Ovary (tissue), 9 donors: Measurements from ENCODE around the gene TRRAP. TPM values are rescaled to one million over a fixed set of nuclear protein-coding genes. Genes with fewer than 3 reads are reported as not detected.

ENCODE experiments used
- DNase-seq, 5 donors: peaks; one replicate each; pipeline ENCODE4 v3.0.0-alpha.2; 2019 to 2020
- H3K27ac ChIP-seq, 2 donors: fragments of 200-600 bp; one replicate each; pipeline versions ENCODE4 v1.5.1 to v1.8.0; 2019 to 2022
- H3K27me3 ChIP-seq: fragments of 200-600 bp; one replicate; pipeline ENCODE4 v1.8.0; 2022
- H3K36me3 ChIP-seq: fragments of 200-600 bp; sonication (generic); one replicate; pipeline ENCODE4 v1.5.1; 2019
- H3K4me1 ChIP-seq: one replicate; pipeline ENCODE4 v1.8.1; 2013; ENCODE audit warnings: mild to moderate bottlenecking, moderate library complexity; ENCODE audit not compliant: insufficient read depth
- H3K4me3 ChIP-seq: fragments of 200-600 bp; sonication (generic); one replicate; pipeline ENCODE4 v1.5.1; 2017
- H3K9me3 ChIP-seq, 2 donors: fragments of 200-600 bp in 1 of 2; sonication (generic) in 1 of 2; one replicate each; pipeline versions ENCODE4 v1.5.1 to v1.8.1; 2013 to 2019; ENCODE audit warnings: mild to moderate bottlenecking in 1 of 2, moderate library complexity in 1 of 2
- EP300 ChIP-seq: sonication (generic); formaldehyde crosslinking; IDR thresholded peaks from one replicate; pipeline ENCODE4 v1.6.1; 2017; ENCODE audit warnings: antibody characterized with exemption
- POLR2A ChIP-seq: fragments of 450-650 bp; IDR thresholded peaks from one replicate; pipeline ENCODE4 v1.6.1; 2017; ENCODE audit warnings: antibody characterized with exemption, mild to moderate bottlenecking, moderate library complexity
- whole genome bisulfite sequencing, 3 donors: extraction: QIAGEN DNeasy Blood & Tissue Kit in 1 of 3; methylation state at CpG; one replicate each; pipeline versions ENCODE4 v1.1.5 to v1.1.7; 2013 to 2017; 5-methylcytosine and 5-hydroxymethylcytosine counted together
- intact Hi-C, 4 donors: fragments of 100-400 bp; cut with DNase I; formaldehyde crosslinking; loops; one replicate each; pipeline versions ENCODE4 v1.11.0 to v1.15.1; 2022 to 2023
- polyA plus RNA-seq, 2 donors: library from polyadenylated mRNA; stranded (reverse); fragments of 200-250 nt in 1 of 2; fragments of 350-450 nt in 1 of 2; fragmentation: Illumina TruSeq in 1 of 2; extraction: RNeasy Lipid Tissue Mini Kit (QIAGEN cat#74804) in 1 of 2; gene quantifications; one replicate each; pipeline ENCODE4 v1.2.3, GENCODE V29; 2013 to 2014
- total RNA-seq, 7 donors: library from RNA; depleted of rRNA in 2 of 7; stranded (reverse); fragments of >200 nt in 2 of 7; fragmentation: NEBNext Ultra II Directional in 3 of 7; extraction: Animal tissue kit (Norgen Biotek cat#: 25700) in 3 of 7; gene quantifications; one replicate each; pipeline versions ENCODE4 v1.1.0 to v1.2.4, GENCODE V29; 2016 to 2023
- TF ChIP-seq, protein P1 (sequence below), 3 donors: fragments of 450-650 bp in 2 of 3; fragments of 200-600 bp in 1 of 3; IDR thresholded peaks; one replicate each; pipeline versions ENCODE4 v1.5.1 to v1.8.0; 2016 to 2022; ENCODE audit warnings: antibody characterized with exemption in 3 of 3, mild to moderate bottlenecking in 1 of 3
- donor health status: DM: no; HTN: no; CAD: no; lungs with moderate emphysema.
- donor health status: DM: no; HTN: no; CAD: no.
- donor health status: Bipolar disorder and iron deficiency.
- donor health status: DM: yes; HTN: yes; CAD: no.
- donor health status: DM: no; HTN: no; CAD: no.
- donor health status: DM: yes; HTN: yes; CAD: no.

TRRAP gene
- total and polyA plus RNA-seq, 9 donors = 15.9 to 47.9 (median 36.6) TPM

DNA sequence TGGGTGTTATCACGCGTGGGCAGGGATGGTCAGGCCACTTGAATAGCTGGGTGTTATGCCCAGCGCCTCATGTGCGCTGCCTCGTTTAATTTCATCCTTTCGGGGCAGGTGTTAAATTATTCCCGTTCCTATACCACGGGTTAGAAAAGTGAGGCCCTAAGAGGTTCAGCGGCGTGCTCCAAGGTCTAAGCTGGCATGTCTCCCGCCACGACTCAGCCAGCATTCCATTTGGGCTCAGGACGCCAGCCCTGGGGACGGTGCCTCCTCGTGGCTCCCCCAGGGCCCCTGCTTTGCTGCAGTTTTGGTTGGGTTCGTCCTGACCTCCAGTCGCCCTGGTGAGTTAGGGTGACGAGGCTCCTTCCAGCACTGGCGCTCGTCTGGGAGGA, 124.5 kb downstream of the TRRAP start:
- Histone ChIP-seq H3K27me3 (no peaks in the 10 kb centered on the region), H3K4me1 (no peaks in the 10 kb centered on the region), H3K4me3 (no peak overlapping the region), H3K27ac (no peak overlapping the region), H3K9me3 (no peaks in the 10 kb centered on the region), H3K36me3 (no peaks in the 10 kb centered on the region)
- TF ChIP-seq POLR2A (no peak), EP300 (no peak)
- TF ChIP-seq, protein P1, sequence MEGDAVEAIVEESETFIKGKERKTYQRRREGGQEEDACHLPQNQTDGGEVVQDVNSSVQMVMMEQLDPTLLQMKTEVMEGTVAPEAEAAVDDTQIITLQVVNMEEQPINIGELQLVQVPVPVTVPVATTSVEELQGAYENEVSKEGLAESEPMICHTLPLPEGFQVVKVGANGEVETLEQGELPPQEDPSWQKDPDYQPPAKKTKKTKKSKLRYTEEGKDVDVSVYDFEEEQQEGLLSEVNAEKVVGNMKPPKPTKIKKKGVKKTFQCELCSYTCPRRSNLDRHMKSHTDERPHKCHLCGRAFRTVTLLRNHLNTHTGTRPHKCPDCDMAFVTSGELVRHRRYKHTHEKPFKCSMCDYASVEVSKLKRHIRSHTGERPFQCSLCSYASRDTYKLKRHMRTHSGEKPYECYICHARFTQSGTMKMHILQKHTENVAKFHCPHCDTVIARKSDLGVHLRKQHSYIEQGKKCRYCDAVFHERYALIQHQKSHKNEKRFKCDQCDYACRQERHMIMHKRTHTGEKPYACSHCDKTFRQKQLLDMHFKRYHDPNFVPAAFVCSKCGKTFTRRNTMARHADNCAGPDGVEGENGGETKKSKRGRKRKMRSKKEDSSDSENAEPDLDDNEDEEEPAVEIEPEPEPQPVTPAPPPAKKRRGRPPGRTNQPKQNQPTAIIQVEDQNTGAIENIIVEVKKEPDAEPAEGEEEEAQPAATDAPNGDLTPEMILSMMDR (IDR thresholded peaks at IDR 0.05) = no peak
- intact Hi-C loops = no loop called here
- no peak for DNase-seq
- WGBS, 3 donors = 88 to 91% (median 90%) methylated on average over 20 of the region's 20 CpGs

DNA sequence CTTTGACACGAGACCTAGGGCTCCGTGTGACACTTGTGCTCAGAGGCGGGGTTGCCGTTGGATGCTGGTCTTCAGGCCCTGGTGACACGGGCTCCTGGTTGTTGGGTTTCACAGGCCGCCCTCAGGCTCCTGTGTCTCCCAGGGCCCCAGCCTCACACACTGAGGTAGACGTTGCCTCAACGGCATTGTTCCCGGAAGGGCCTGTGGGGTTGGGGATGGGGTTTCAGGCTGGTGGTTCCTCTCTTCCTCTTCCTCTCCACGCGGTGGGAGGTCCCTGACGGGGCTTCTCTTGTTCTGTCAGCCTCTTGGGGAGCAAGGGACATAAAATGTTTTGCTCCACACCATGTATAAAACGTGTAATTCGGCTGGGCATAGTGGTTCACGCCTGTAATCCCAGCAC, 125.1 kb downstream of the TRRAP start:
- Histone ChIP-seq H3K36me3 (no peaks in the 10 kb centered on the region), H3K4me3 (no peak overlapping the region), H3K27me3 (no peaks in the 10 kb centered on the region), H3K4me1 (no peaks in the 10 kb centered on the region), H3K27ac (no peak overlapping the region), H3K9me3 (no peaks in the 10 kb centered on the region)
- TF ChIP-seq POLR2A (no peak), EP300 (no peak)
- TF ChIP-seq, protein P1 (IDR thresholded peaks at IDR 0.05) = no peak
- WGBS, 3 donors = 89 to 93% (median 91%) methylated on average over 15 of the region's 15 CpGs
- no peak for DNase-seq
- intact Hi-C loops = no loop called here

DNA sequence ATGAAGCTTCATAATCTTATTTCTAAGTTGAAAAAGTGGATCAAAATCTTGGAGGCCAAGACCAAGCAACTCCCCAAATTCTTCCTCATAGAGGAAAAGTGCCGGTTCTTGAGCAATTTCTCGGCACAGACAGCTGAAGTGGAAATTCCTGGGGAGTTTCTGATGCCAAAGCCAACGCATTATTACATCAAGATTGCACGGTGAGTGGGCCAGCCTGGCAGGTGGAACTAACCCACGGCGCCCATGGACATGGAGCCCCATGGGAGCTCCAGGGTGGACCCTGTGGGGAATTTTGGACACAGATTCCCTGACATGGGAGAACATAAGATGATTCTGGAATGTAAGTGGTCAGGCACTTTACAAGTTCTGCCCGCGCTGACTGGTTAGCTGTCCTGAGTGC, 125.9 kb downstream of the TRRAP start:
- no peak overlapping the region for H3K4me3 ChIP-seq
- TF ChIP-seq, protein P1 (IDR thresholded peaks at IDR 0.05) = no peak
- no peak for TF ChIP-seq EP300
- no peak for TF ChIP-seq POLR2A
- no peak overlapping the region for H3K27ac ChIP-seq
- H3K4me1 ChIP-seq = no peaks in the 10 kb centered on the region
- no peaks in the 10 kb centered on the region for H3K9me3 ChIP-seq
- no peaks in the 10 kb centered on the region for H3K36me3 ChIP-seq
- intact Hi-C loops = no loop called here
- 84 to 87% (median 86%) methylated on average over 8 of the region's 8 CpGs for whole genome bisulfite sequencing, 3 donors
- DNase-seq = no peak
- no peaks in the 10 kb centered on the region for H3K27me3 ChIP-seq

DNA sequence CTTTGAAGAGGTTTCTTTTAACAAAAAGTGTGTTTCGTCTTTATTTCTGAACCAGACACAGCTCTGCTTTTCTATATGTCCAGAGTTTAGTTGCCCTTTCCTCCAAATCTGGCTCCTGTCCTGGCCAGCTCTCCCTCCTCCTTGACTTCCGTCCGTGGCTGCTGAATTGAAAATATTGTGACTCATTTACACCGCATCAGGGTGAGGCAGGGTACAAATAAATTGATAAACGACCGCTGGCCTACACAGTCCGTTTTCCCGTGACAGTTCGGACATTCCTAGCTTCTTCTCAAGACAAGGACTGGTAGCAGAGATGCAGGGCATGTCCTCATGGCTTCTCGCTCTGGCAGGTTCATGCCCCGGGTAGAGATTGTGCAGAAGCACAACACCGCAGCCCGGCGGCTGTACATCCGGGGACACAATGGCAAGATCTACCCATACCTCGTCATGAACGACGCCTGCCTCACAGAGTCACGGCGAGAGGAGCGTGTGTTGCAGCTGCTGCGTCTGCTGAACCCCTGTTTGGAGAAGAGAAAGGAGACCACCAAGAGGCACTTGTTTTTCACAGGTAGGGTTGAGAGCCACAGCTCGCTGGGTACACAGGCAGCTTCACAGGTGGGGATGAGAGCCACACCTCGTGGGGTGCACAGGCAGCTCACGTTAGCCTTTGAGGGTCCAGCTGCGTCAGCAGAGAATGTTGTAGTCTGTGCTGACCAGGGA, 126.6 kb downstream of the TRRAP start:
- 74 to 86% (median 80%) methylated on average over 26 of the region's 26 CpGs for WGBS, 3 donors
- TF ChIP-seq, protein P1 (IDR thresholded peaks at IDR 0.05) = no peak
- TF ChIP-seq EP300 (no peak), POLR2A (no peak)
- H3K36me3 ChIP-seq = no peaks in the 10 kb centered on the region
- no peaks in the 10 kb centered on the region for H3K27me3 ChIP-seq
- H3K27ac ChIP-seq = no peak overlapping the region
- DNase-seq = no peak
- intact Hi-C loops = no loop called here
- no peaks in the 10 kb centered on the region for H3K9me3 ChIP-seq
- H3K4me1 ChIP-seq = no peaks in the 10 kb centered on the region
- H3K4me3 ChIP-seq = no peak overlapping the region
